ENCODE measurements around the gene OIP5. TPM values are rescaled to one million over a fixed set of nuclear protein-coding genes. Genes with fewer than 3 reads are reported as not detected.

Gene OIP5
- total and polyA plus RNA-seq, 2 of the 13 experiments (the other 11 are each of a cell fraction or from before 2014, with no cell fraction given): 10.7 to 38.0 TPM

DNA sequence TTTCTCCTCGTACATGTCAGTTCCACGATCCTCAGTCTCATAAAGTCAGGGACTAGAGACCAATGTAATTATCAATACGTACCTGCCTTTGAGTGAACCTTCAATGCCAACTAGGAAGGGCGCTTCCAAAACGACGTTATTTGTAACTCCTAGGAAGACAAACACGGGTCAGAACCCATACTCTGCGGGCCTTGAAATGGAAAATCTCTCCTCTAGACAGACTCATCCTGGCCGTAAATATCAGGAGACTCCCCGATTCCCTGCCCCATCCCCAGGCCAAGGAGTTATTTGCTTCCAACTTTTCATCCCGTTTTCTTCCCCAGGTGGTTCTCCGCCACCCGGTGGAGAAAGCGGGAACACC, 578 bp downstream of the OIP5 start:
- H2AFZ ChIP-seq (ENCODE audit: low read length): peak overlapping the region; percentile 90
- peak; percentile 52 for FAIRE-seq
- peak overlapping the region; percentile 87 for H3K9ac ChIP-seq (ENCODE audit: insufficient read depth, low read depth, low read length)
- CTCF ChIA-PET (ENCODE audit: low intra/inter-chr PET ratio, low total read pairs): interaction anchor here (1.4 kb wide), 1 partner anchor 101 kb away, joined by 3 read pairs; the partner anchor contains the start of genes CHP1 and EXD1
- POLR2A ChIA-PET: interaction anchor here (1.3 to 1.6 kb wide), 2 partner anchors 48 to 101 kb away, joined by 6 to 9 read pairs; partner anchors contain the start of genes CHP1 and EXD1
- no peaks in the 10 kb centered on the region; a peak in 1 of 5 replicates for H3K27me3 ChIP-seq (ENCODE audit: control insufficient read depth in 1 of 2, insufficient read depth in 2 of 2, low read length in 2 of 2)
- peak overlapping the region; percentile 95 to 100 (median 99) for H3K4me3 ChIP-seq (replicated peaks in 1 of 3; ENCODE audit: insufficient read depth in 1 of 3, low read depth in 2 of 3, low read length in 3 of 3)
- H3K27ac ChIP-seq (ENCODE audit: extremely low read length, insufficient read depth, low read length): peak overlapping the region; percentile 84
- H3K9me3 ChIP-seq (ENCODE audit: low read length): no peaks in the 10 kb centered on the region
- no peaks in the 10 kb centered on the region for H4K20me1 ChIP-seq (ENCODE audit: insufficient read depth, low read length)
- DNase-seq (ENCODE audit: low spot score): no peak
- WGBS (ENCODE audit: low lambda C conversion rate): under 1% methylated on average over 14 of the region's 14 CpGs
- intact Hi-C loops (cut with micrococcal nuclease; ENCODE audit: unreplicated experiment): loop anchor here (1.0 to 5.0 kb wide), 3 partner anchors 45 to 425 kb away; partner anchors contain the start of genes CHP1 and EXD1
- H3K4me2 ChIP-seq (ENCODE audit: low read depth, low read length): peak overlapping the region; percentile 69
- in situ Hi-C loops (cut with HindIII; ENCODE audit: extremely low pct_ligation_motif_present, low pct_unique_long_range_greater_than_20kb): loop anchor here (5.0 kb wide), 1 partner anchor 50 kb away; no protein-coding TSS in a partner anchor
- BruUV-seq (replicated peaks): no TSS peak
- peaks cover 34% of the 10 kb centered on the region for H3K79me2 ChIP-seq (ENCODE audit: insufficient read depth, low read length)
- ATAC-seq: peak; percentile 3
- peaks cover 32% of the 10 kb centered on the region for H3K4me1 ChIP-seq (ENCODE audit: insufficient read depth, low read length)
- no peaks in the 10 kb centered on the region for H3K36me3 ChIP-seq (replicated peaks in 1 of 2; ENCODE audit: control insufficient read depth in 1 of 2, insufficient read depth in 2 of 2, low read length in 2 of 2)
- TF ChIP-seq, protein P1, sequence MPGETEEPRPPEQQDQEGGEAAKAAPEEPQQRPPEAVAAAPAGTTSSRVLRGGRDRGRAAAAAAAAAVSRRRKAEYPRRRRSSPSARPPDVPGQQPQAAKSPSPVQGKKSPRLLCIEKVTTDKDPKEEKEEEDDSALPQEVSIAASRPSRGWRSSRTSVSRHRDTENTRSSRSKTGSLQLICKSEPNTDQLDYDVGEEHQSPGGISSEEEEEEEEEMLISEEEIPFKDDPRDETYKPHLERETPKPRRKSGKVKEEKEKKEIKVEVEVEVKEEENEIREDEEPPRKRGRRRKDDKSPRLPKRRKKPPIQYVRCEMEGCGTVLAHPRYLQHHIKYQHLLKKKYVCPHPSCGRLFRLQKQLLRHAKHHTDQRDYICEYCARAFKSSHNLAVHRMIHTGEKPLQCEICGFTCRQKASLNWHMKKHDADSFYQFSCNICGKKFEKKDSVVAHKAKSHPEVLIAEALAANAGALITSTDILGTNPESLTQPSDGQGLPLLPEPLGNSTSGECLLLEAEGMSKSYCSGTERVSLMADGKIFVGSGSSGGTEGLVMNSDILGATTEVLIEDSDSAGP (CRISPR knock-in tag; IDR thresholded peaks at IDR 0.05; ENCODE audit: borderline replicate concordance): no peak
- TF ChIP-seq SMC3 (IDR thresholded peaks at IDR 0.05; ENCODE audit: low read length) (peak; percentile 73), MAZ (IDR thresholded peaks at IDR 0.05; ENCODE audit: borderline replicate concordance, low read depth, low read length) (no peak), MAZ (CRISPR knock-in tag; IDR thresholded peaks at IDR 0.05; ENCODE audit: low read depth) (no peak; the same call in 1 of the 2 replicates), PAXIP1 (CRISPR knock-in tag; conservative IDR thresholded peaks at IDR 0.05) (0 out of 2 replicates have a peak, but pooled peaks have one; percentile 34), ZNF430 (CRISPR knock-in tag; IDR thresholded peaks at IDR 0.05) (0 out of 2 replicates have a peak, but pooled peaks have one; percentile 75)
- TF ChIP-seq, protein P2, sequence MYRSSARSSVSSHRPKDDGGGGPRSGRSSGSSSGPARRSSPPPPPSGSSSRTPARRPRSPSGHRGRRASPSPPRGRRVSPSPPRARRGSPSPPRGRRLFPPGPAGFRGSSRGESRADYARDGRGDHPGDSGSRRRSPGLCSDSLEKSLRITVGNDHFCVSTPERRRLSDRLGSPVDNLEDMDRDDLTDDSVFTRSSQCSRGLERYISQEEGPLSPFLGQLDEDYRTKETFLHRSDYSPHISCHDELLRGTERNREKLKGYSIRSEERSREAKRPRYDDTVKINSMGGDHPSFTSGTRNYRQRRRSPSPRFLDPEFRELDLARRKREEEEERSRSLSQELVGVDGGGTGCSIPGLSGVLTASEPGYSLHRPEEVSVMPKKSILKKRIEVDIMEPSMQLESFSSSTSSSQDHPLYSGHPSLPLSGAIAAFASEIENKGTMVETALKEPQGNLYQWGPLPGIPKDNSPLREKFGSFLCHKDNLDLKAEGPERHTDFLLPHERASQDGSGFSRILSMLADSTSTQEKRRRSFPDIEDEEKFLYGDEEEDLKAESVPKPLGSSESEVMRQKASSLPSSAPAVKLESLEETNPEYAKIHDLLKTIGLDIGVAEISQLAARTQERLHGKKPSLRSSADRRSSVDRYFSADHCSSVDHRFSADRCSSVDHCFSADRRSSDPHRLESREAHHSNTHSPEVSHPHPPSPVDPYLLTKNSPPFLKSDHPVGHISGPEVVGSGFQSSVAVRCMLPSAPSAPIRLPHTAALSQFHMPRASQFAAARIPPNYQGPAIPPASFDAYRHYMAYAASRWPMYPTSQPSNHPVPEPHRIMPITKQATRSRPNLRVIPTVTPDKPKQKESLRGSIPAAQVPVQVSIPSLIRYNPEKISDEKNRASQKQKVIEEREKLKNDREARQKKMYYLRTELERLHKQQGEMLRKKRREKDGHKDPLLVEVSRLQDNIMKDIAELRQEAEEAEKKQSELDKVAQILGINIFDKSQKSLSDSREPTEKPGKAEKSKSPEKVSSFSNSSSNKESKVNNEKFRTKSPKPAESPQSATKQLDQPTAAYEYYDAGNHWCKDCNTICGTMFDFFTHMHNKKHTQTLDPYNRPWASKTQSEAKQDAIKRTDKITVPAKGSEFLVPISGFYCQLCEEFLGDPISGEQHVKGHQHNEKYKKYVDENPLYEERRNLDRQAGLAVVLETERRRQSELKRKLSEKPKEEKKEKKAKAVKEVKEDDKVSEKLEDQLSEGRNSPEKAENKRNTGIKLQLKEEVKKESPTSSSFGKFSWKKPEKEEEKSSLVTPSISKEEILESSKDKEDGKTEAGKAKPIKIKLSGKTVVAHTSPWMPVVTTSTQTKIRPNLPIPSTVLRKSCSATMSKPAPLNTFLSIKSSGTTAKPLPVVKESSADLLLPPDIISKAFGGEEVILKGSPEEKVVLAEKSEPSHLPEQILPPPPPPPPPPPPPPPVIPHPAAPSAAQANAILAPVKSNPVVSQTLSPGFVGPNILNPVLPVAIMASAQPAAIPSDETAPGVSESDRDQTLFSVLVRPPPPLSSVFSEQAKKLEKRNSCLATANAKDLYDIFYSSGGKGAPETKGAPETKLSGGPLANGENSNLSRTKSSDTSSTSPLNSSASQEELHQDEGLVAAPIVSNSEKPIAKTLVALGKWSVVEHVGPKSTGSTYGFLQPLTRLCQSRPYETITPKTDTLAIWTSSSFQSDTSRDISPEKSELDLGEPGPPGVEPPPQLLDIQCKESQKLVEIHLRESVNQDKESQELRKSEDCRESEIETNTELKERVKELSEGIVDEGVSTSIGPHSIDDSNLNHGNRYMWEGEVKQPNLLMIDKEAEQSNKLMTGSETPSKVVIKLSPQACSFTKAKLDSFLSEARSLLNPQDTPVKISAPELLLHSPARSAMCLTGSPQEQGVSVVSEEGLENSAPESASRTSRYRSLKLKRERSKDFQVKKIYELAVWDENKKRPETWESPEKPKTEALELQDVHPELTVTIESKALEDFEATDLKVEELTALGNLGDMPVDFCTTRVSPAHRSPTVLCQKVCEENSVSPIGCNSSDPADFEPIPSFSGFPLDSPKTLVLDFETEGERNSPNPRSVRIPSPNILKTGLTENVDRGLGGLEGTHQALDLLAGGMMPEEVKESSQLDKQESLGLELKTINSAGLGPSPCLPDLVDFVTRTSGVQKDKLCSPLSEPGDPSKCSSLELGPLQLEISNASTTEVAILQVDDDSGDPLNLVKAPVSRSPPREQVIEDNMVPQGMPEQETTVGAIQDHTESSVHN (CRISPR knock-in tag; IDR thresholded peaks at IDR 0.05): 0 out of 2 replicates have a peak, but pooled peaks have one; percentile 5
